HEK293 (cell line): Measurements from ENCODE around the gene SLC39A11.

Source experiments
- CTCF ChIA-PET: fragments of 350-600 bp; formaldehyde crosslinking; extraction: SDS; loops from one replicate; lab custom pipeline; 2021; ENCODE audit warnings: antibody characterized with exemption; lab: Yijun Ruan, JAX
- POLR2A ChIA-PET: fragments of 300-600 bp; formaldehyde crosslinking; extraction: SDS; loops from one replicate; lab custom pipeline; 2020; ENCODE audit warnings: antibody characterized with exemption, inconsistent platforms; lab: Yijun Ruan, JAX
- H3K27ac ChIP-seq: fragments of 200-500 bp; sonication (Bioruptor generic); 2 replicates; pipeline ENCODE4 v1.5.1; 2014; ENCODE audit warnings: low read depth, low read length, control low read depth, inconsistent platforms; ENCODE audit errors: extremely low read depth
- H3K36me3 ChIP-seq, 2 experiments: fragments of 200-500 bp in 1 of 2; sonication (Bioruptor generic) in 1 of 2; 1 replicate in 1 of 2; 2 replicates in 1 of 2; pipeline ENCODE4 v1.5.1; 2014 to 2017; ENCODE audit warnings: inconsistent platforms in 2 of 2, low read length in 2 of 2; ENCODE audit not compliant: control insufficient read depth in 2 of 2, insufficient read depth in 1 of 2
- H3K4me1 ChIP-seq: fragments of 200-500 bp; sonication (Bioruptor generic); 2 replicates; pipeline ENCODE4 v1.5.1; 2014; ENCODE audit warnings: mild to moderate bottlenecking, low read length, inconsistent platforms; ENCODE audit not compliant: control insufficient read depth, insufficient read depth
- H3K4me3 ChIP-seq: 2 replicates; pipeline ENCODE4 v1.5.1; 2011; ENCODE audit warnings: low read depth, mild to moderate bottlenecking, control low read depth, low read length, moderate library complexity
- H3K9me3 ChIP-seq: fragments of 200-500 bp; sonication (Bioruptor generic); 2 replicates; pipeline ENCODE4 v1.5.1; 2014; ENCODE audit warnings: low read depth, low read length, inconsistent platforms; ENCODE audit not compliant: control insufficient read depth, insufficient read depth
- GLI4 ChIP-seq: fragments of 450-650 bp; formaldehyde crosslinking; IDR thresholded peaks from 2 replicates; pipeline ENCODE4 v1.5.1; 2016; ENCODE audit warnings: missing biosample characterization, missing genetic modification characterization
- IKZF3 ChIP-seq: fragments of 450-650 bp; IDR thresholded peaks from 2 replicates; pipeline ENCODE4 v1.5.0; 2018; ENCODE audit warnings: missing biosample characterization, mild to moderate bottlenecking, missing genetic modification characterization, moderate library complexity
- KLF1 ChIP-seq: fragments of 450-650 bp; formaldehyde crosslinking; IDR thresholded peaks from 2 replicates; pipeline ENCODE4 v1.5.1; 2016; ENCODE audit warnings: missing biosample characterization, missing genetic modification characterization
- TCF7L2 ChIP-seq: IDR thresholded peaks from 2 replicates; pipeline ENCODE4 v1.6.1; 2011; ENCODE audit warnings: low read depth, mild to moderate bottlenecking, inconsistent platforms, low read length, moderate library complexity, borderline replicate concordance
- YY1 ChIP-seq: fragments of 450-650 bp; formaldehyde crosslinking; IDR thresholded peaks from 2 replicates; pipeline ENCODE4 v1.5.1; 2018; ENCODE audit warnings: missing biosample characterization, missing genetic modification characterization
- ZBTB1 ChIP-seq: fragments of 450-650 bp; formaldehyde crosslinking; IDR thresholded peaks from 2 replicates; pipeline ENCODE4 v1.5.1; 2016; ENCODE audit warnings: missing biosample characterization, missing genetic modification characterization
- ZIC2 ChIP-seq: fragments of 450-650 bp; formaldehyde crosslinking; IDR thresholded peaks from 2 replicates; pipeline ENCODE4 v1.5.1; 2016; ENCODE audit warnings: missing biosample characterization, missing genetic modification characterization
- ZNF140 ChIP-seq: fragments of 450-650 bp; formaldehyde crosslinking; IDR thresholded peaks from 2 replicates; pipeline ENCODE4 v1.5.1; 2016; ENCODE audit warnings: missing biosample characterization, missing genetic modification characterization
- ZNF211 ChIP-seq: fragments of 450-650 bp; formaldehyde crosslinking; IDR thresholded peaks from 2 replicates; pipeline ENCODE4 v1.5.1; 2016; ENCODE audit warnings: low read depth, missing biosample characterization, missing genetic modification characterization
- ZNF214 ChIP-seq: fragments of 450-650 bp; formaldehyde crosslinking; IDR thresholded peaks from 2 replicates; pipeline ENCODE4 v1.5.1; 2017; ENCODE audit warnings: missing biosample characterization, mild to moderate bottlenecking, missing genetic modification characterization, borderline replicate concordance
- ZNF239 ChIP-seq: fragments of 450-650 bp; formaldehyde crosslinking; IDR thresholded peaks from 2 replicates; pipeline ENCODE4 v1.5.1; 2016; ENCODE audit warnings: missing biosample characterization, missing genetic modification characterization
- ZNF266 ChIP-seq: fragments of 450-650 bp; formaldehyde crosslinking; IDR thresholded peaks from 2 replicates; pipeline ENCODE4 v1.5.1; 2016; ENCODE audit warnings: missing biosample characterization, missing genetic modification characterization, low read depth
- ZNF302 ChIP-seq: fragments of 450-650 bp; formaldehyde crosslinking; IDR thresholded peaks from 2 replicates; pipeline ENCODE4 v1.5.1; 2016; ENCODE audit warnings: missing biosample characterization, missing genetic modification characterization, low read depth
- ZNF404 ChIP-seq: fragments of 450-650 bp; formaldehyde crosslinking; IDR thresholded peaks from 2 replicates; pipeline ENCODE4 v1.5.1; 2017; ENCODE audit warnings: missing biosample characterization, missing genetic modification characterization
- ZNF423 ChIP-seq: fragments of 450-650 bp; formaldehyde crosslinking; IDR thresholded peaks from 2 replicates; pipeline ENCODE4 v1.5.1; 2016; ENCODE audit warnings: missing biosample characterization, missing genetic modification characterization
- ZNF560 ChIP-seq: fragments of 450-650 bp; formaldehyde crosslinking; IDR thresholded peaks from 2 replicates; pipeline ENCODE4 v1.5.1; 2017; ENCODE audit warnings: missing biosample characterization, missing genetic modification characterization, borderline replicate concordance
- ZNF621 ChIP-seq: fragments of 450-650 bp; formaldehyde crosslinking; IDR thresholded peaks from 2 replicates; pipeline ENCODE4 v1.5.1; 2017; ENCODE audit warnings: missing biosample characterization, missing genetic modification characterization
- ZNF670 ChIP-seq: fragments of 450-650 bp; formaldehyde crosslinking; IDR thresholded peaks from 2 replicates; pipeline ENCODE4 v1.5.1; 2016; ENCODE audit warnings: missing biosample characterization, missing genetic modification characterization, low read depth
- TF ChIP-seq, protein P1 (sequence below): fragments of 450-650 bp; formaldehyde crosslinking; IDR thresholded peaks from 2 replicates; pipeline ENCODE4 v1.5.1; 2016; ENCODE audit warnings: missing biosample characterization, missing genetic modification characterization, low read depth
- TF ChIP-seq, protein P2 (sequence below): fragments of 450-650 bp; IDR thresholded peaks from 2 replicates; pipeline ENCODE4 v1.5.1; 2018; ENCODE audit warnings: missing biosample characterization, mild to moderate bottlenecking, missing genetic modification characterization

The SLC39A11 gene

GRCh38 chr17:72613806-72614292 lies 478.6 kb downstream of the SLC39A11 start:
- no peaks in the 10 kb centered on the region for H3K9me3 ChIP-seq
- CTCF ChIA-PET, result interaction anchor here (0.7 to 1.6 kb wide), 3 partner anchors 25 to 119 kb away, joined by 3 to 5 read pairs (median 3); no protein-coding TSS in a partner anchor
- TF ChIP-seq ZNF140 (tag by site-specific recombination) (no peak), ZNF560 (tag by site-specific recombination) (no peak), YY1 (tag by site-specific recombination) (no peak), ZNF211 (tag by site-specific recombination) (no peak), KLF1 (tag by site-specific recombination) (no peak), ZNF214 (tag by site-specific recombination) (no peak), ZNF239 (tag by site-specific recombination) (no peak)
- TF ChIP-seq, protein P1, sequence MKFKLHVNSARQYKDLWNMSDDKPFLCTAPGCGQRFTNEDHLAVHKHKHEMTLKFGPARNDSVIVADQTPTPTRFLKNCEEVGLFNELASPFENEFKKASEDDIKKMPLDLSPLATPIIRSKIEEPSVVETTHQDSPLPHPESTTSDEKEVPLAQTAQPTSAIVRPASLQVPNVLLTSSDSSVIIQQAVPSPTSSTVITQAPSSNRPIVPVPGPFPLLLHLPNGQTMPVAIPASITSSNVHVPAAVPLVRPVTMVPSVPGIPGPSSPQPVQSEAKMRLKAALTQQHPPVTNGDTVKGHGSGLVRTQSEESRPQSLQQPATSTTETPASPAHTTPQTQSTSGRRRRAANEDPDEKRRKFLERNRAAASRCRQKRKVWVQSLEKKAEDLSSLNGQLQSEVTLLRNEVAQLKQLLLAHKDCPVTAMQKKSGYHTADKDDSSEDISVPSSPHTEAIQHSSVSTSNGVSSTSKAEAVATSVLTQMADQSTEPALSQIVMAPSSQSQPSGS, result no peak
- TF ChIP-seq, all 188 proteins: peak for 0
- no peak overlapping the region for H3K27ac ChIP-seq
- H3K36me3 ChIP-seq, result no peaks in the 10 kb centered on the region
- no peak overlapping the region for H3K4me3 ChIP-seq
- H3K4me1 ChIP-seq, result peaks cover 6% of the 10 kb centered on the region; the same call in 1 of the 2 replicates
- POLR2A ChIA-PET, result interaction anchor here (1.0 to 4.2 kb wide), 2 partner anchors 21 to 22 kb away, joined by 4 to 22 read pairs; no protein-coding TSS in a partner anchor

GRCh38 chr17:72613396-72613795 lies 479.1 kb downstream of the SLC39A11 start:
- TF ChIP-seq ZNF621 (tag by site-specific recombination) (no peak), ZIC2 (tag by site-specific recombination) (peak; percentile 43; the same call in 1 of the 2 replicates)
- H3K4me1 ChIP-seq, result peaks cover 6% of the 10 kb centered on the region; the same call in 1 of the 2 replicates
- no peaks in the 10 kb centered on the region for H3K9me3 ChIP-seq
- no peak overlapping the region for H3K4me3 ChIP-seq
- ChIA-PET CTCF (interaction anchor here (1.6 kb wide), 1 partner anchor 56 kb away, joined by 5 read pairs; no protein-coding TSS in a partner anchor), POLR2A (interaction anchor here (4.2 kb wide), 1 partner anchor 20 kb away, joined by 22 read pairs; no protein-coding TSS in a partner anchor)
- H3K27ac ChIP-seq, result no peak overlapping the region
- H3K36me3 ChIP-seq, result no peaks in the 10 kb centered on the region

DNA sequence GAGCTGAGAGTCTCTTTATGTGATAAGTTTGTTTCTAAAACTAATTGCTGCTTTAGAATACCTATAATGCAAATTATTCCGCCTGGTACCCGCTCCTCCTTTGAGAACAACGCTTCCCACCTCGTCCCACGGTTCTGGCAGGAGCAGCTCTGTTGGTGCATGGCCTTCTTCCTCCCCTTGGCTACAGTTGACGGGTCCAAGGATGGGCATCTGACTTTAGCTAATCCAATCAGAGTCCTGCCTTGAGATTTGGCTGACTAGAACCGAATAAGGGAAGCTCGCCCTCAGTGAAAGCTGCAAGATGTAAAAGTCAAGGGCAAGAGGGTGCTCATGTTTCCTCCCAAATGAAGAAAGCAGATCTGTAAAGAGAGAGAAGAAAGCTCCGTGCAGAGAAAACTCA lies 481.3 kb downstream of the SLC39A11 start:
- H3K9me3 ChIP-seq, result no peaks in the 10 kb centered on the region
- ChIA-PET POLR2A (interaction anchor here (4.2 kb wide), 1 partner anchor 18 kb away, joined by 22 read pairs; no protein-coding TSS in a partner anchor), CTCF (interaction anchor here (0.6 to 1.2 kb wide), 4 partner anchors 9 to 231 kb away, joined by 3 read pairs; no protein-coding TSS in a partner anchor)
- TF ChIP-seq ZNF266 (tag by site-specific recombination) (no peak), IKZF3 (tag by site-specific recombination) (no peak), TCF7L2 (no peak), ZBTB1 (tag by site-specific recombination) (no peak), ZNF670 (tag by site-specific recombination) (no peak), ZNF302 (no peak), ZNF423 (tag by site-specific recombination) (no peak), GLI4 (no peak), ZNF404 (no peak)
- TF ChIP-seq, protein P2, sequence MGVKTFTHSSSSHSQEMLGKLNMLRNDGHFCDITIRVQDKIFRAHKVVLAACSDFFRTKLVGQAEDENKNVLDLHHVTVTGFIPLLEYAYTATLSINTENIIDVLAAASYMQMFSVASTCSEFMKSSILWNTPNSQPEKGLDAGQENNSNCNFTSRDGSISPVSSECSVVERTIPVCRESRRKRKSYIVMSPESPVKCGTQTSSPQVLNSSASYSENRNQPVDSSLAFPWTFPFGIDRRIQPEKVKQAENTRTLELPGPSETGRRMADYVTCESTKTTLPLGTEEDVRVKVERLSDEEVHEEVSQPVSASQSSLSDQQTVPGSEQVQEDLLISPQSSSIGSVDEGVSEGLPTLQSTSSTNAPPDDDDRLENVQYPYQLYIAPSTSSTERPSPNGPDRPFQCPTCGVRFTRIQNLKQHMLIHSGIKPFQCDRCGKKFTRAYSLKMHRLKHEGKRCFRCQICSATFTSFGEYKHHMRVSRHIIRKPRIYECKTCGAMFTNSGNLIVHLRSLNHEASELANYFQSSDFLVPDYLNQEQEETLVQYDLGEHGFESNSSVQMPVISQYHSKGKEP (tag by site-specific recombination), result no peak
- no peaks in the 10 kb centered on the region for H3K36me3 ChIP-seq
- no peak overlapping the region for H3K4me3 ChIP-seq
- no peak overlapping the region for H3K27ac ChIP-seq
- H3K4me1 ChIP-seq, result peaks cover 6% of the 10 kb centered on the region; the same call in 1 of the 2 replicates
